Panc1 (cell line): ENCODE results near the gene TTC23. TPM values are rescaled to one million over a fixed set of nuclear protein-coding genes. Genes with fewer than 3 reads are reported as not detected.

ENCODE experiments used
- ATAC-seq: fragments of 200-7000 bp; cut with Tn5 transposase; 2 replicates; pipeline ENCODE4 v1.9.1; 2020; ENCODE audit warnings: mild to moderate bottlenecking, moderate library complexity
- BruUV-seq: library from RNA; stranded (reverse); fragments of 400-500 nt; replicated peaks from 2 replicates; lab custom pipeline; 2021; lab: Mats Ljungman, UMichigan
- CTCF ChIA-PET: fragments of 300-600 bp; sonication (Branson Sonifier 250); formaldehyde crosslinking; loops from one replicate; lab custom pipeline; 2022; ENCODE audit warnings: antibody characterized with exemption; lab: Charles Lee
- POLR2A ChIA-PET: fragments of 300-600 bp; sonication (Branson Sonifier 250); formaldehyde crosslinking; loops from one replicate; lab custom pipeline; 2022; ENCODE audit warnings: antibody characterized with exemption; lab: Charles Lee
- DNase-seq: peaks from one replicate; pipeline ENCODE4 v3.0.0-alpha.2; 2010; ENCODE audit warnings: low read depth, low spot score
- H3K27ac ChIP-seq: 2 replicates; pipeline ENCODE4 v1.5.1; 2011; ENCODE audit warnings: mild to moderate bottlenecking, low read length, inconsistent platforms
- H3K27me3 ChIP-seq: fragments of 200-500 bp; sonication (Bioruptor generic); 2 replicates; pipeline ENCODE4 v1.6.0; 2014; ENCODE audit warnings: low read length, inconsistent platforms; ENCODE audit not compliant: control insufficient read depth, insufficient read depth
- H3K36me3 ChIP-seq: fragments of 200-500 bp; sonication (Bioruptor generic); 2 replicates; pipeline ENCODE4 v1.5.1; 2014; ENCODE audit warnings: inconsistent platforms, mild to moderate bottlenecking, low read length, moderate library complexity; ENCODE audit not compliant: control insufficient read depth, insufficient read depth
- H3K4me1 ChIP-seq: 2 replicates; pipeline ENCODE4 v1.5.1; 2011; ENCODE audit warnings: inconsistent platforms, mild to moderate bottlenecking, low read length, moderate library complexity; ENCODE audit not compliant: control insufficient read depth, insufficient read depth
- H3K4me3 ChIP-seq, 2 experiments: 2 replicates each; pipeline ENCODE4 v1.5.1; 2011 to 2012; ENCODE audit warnings: low read depth in 2 of 2, low read length in 2 of 2, mild to moderate bottlenecking in 2 of 2, inconsistent platforms in 1 of 2, moderate library complexity in 1 of 2
- H3K9me3 ChIP-seq: fragments of 200-500 bp; sonication (Bioruptor generic); 2 replicates; pipeline ENCODE4 v1.5.1; 2014; ENCODE audit warnings: low read depth, mild to moderate bottlenecking, inconsistent platforms, low read length, moderate library complexity; ENCODE audit not compliant: control insufficient read depth, insufficient read depth
- POLR2AphosphoS5 ChIP-seq: IDR thresholded peaks from 2 replicates; pipeline ENCODE4 v1.6.1; 2012; ENCODE audit warnings: mild to moderate bottlenecking, low read depth, low read length, moderate library complexity
- SIN3A ChIP-seq: IDR thresholded peaks from 2 replicates; pipeline ENCODE4 v1.6.1; 2012; ENCODE audit warnings: low read depth, mild to moderate bottlenecking, low read length, moderate library complexity, borderline replicate concordance; ENCODE audit not compliant: insufficient read depth
- TCF7L2 ChIP-seq: IDR thresholded peaks from 2 replicates; pipeline ENCODE4 v1.6.1; 2011; ENCODE audit warnings: mild to moderate bottlenecking, low read depth, low read length, inconsistent platforms
- in situ Hi-C: cut with HindIII; loops from 2 replicates; pipeline ENCODE4 v1.10.0; 2016; ENCODE audit warnings: low sequenced_read_pairs, low pct_unique_long_range_greater_than_20kb
- intact Hi-C: fragments of 100-400 bp; cut with micrococcal nuclease; formaldehyde crosslinking; loops from one replicate; pipeline ENCODE4 v1.10.0; 2022; ENCODE audit not compliant: unreplicated experiment
- total RNA-seq: library from RNA; stranded (reverse); gene quantifications from one replicate; pipeline ENCODE4 v1.2.1, GENCODE V29; 2021; ENCODE audit not compliant: unreplicated experiment
- TF ChIP-seq, protein P1 (sequence below): fragments of 450-650 bp; IDR thresholded peaks from 2 replicates; pipeline ENCODE4 v1.5.1; 2017; ENCODE audit warnings: mild to moderate bottlenecking
- TF ChIP-seq, protein P2 (sequence below), 2 experiments: IDR thresholded peaks; 2 replicates each; pipeline ENCODE4 v1.6.1; 2011 to 2012; ENCODE audit warnings: low read depth in 2 of 2, control low read depth in 1 of 2, low read length in 1 of 2, mild to moderate bottlenecking in 1 of 2, moderate library complexity in 1 of 2; ENCODE audit not compliant: insufficient read depth in 1 of 2

TTC23 gene
- total RNA-seq, 1 experiment from 2014 or later: 21.7 TPM

- no peaks in the 10 kb centered on the region for H3K9me3 ChIP-seq
- CTCF ChIA-PET: no interaction called here
- no peaks in the 10 kb centered on the region for H3K4me1 ChIP-seq
- in situ Hi-C loops: no loop called here
- no peaks in the 10 kb centered on the region for H3K27me3 ChIP-seq
- no TSS peak for BruUV-seq
- no peaks in the 10 kb centered on the region for H3K36me3 ChIP-seq
- TF ChIP-seq, protein P1, sequence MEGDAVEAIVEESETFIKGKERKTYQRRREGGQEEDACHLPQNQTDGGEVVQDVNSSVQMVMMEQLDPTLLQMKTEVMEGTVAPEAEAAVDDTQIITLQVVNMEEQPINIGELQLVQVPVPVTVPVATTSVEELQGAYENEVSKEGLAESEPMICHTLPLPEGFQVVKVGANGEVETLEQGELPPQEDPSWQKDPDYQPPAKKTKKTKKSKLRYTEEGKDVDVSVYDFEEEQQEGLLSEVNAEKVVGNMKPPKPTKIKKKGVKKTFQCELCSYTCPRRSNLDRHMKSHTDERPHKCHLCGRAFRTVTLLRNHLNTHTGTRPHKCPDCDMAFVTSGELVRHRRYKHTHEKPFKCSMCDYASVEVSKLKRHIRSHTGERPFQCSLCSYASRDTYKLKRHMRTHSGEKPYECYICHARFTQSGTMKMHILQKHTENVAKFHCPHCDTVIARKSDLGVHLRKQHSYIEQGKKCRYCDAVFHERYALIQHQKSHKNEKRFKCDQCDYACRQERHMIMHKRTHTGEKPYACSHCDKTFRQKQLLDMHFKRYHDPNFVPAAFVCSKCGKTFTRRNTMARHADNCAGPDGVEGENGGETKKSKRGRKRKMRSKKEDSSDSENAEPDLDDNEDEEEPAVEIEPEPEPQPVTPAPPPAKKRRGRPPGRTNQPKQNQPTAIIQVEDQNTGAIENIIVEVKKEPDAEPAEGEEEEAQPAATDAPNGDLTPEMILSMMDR: no peak
- TF ChIP-seq SIN3A (no peak), POLR2AphosphoS5 (no peak), TCF7L2 (no peak)
- TF ChIP-seq, protein P2, sequence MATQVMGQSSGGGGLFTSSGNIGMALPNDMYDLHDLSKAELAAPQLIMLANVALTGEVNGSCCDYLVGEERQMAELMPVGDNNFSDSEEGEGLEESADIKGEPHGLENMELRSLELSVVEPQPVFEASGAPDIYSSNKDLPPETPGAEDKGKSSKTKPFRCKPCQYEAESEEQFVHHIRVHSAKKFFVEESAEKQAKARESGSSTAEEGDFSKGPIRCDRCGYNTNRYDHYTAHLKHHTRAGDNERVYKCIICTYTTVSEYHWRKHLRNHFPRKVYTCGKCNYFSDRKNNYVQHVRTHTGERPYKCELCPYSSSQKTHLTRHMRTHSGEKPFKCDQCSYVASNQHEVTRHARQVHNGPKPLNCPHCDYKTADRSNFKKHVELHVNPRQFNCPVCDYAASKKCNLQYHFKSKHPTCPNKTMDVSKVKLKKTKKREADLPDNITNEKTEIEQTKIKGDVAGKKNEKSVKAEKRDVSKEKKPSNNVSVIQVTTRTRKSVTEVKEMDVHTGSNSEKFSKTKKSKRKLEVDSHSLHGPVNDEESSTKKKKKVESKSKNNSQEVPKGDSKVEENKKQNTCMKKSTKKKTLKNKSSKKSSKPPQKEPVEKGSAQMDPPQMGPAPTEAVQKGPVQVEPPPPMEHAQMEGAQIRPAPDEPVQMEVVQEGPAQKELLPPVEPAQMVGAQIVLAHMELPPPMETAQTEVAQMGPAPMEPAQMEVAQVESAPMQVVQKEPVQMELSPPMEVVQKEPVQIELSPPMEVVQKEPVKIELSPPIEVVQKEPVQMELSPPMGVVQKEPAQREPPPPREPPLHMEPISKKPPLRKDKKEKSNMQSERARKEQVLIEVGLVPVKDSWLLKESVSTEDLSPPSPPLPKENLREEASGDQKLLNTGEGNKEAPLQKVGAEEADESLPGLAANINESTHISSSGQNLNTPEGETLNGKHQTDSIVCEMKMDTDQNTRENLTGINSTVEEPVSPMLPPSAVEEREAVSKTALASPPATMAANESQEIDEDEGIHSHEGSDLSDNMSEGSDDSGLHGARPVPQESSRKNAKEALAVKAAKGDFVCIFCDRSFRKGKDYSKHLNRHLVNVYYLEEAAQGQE (IDR thresholded peaks at IDR 0.05; ENCODE audit: insufficient read depth in 1 of 2, low read depth in 2 of 2, low read length in 1 of 2): no peak
- DNase-seq (no peak), ATAC-seq (no peak)
- H3K4me3 ChIP-seq: no peak overlapping the region
- intact Hi-C loops: loop anchor here (2.0 kb wide), 1 partner anchor 112 kb away; no protein-coding TSS in a partner anchor
- H3K27ac ChIP-seq: no peak overlapping the region
- POLR2A ChIA-PET: no interaction called here
Measured at GRCh38 chr15:99212406-99212805, 37.0 kb downstream of the TTC23 start.

DNA sequence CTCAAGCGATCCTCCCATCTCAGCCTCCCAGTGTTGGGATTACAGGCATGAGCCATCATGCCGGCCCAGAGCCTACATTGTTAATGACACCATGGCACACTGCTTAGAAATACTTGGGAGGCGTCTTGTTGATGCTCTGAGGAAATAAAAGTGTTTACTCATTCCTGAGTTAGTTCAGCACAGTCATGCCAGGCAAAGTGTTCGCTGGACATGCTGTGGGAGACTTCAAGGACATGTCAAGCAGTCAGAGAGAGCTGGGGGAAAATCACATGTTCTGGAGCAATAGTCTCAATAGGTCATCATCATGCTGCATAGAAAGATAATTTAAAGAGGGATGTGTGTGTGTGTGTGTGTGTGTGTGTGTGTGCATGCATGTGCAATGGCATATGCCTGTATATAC lies 37.5 kb downstream of the TTC23 start:
- ATAC-seq (no peak), DNase-seq (no peak)
- Histone ChIP-seq H3K4me3 (no peak overlapping the region), H3K36me3 (no peaks in the 10 kb centered on the region), H3K4me1 (no peaks in the 10 kb centered on the region), H3K9me3 (no peaks in the 10 kb centered on the region), H3K27ac (no peak overlapping the region), H3K27me3 (no peaks in the 10 kb centered on the region)
- in situ Hi-C loops: no loop called here
- intact Hi-C loops: loop anchor here (2.0 kb wide), 1 partner anchor 111 kb away; no protein-coding TSS in a partner anchor
- CTCF ChIA-PET: no interaction called here
- no TSS peak for BruUV-seq
- TF ChIP-seq SIN3A (no peak), POLR2AphosphoS5 (no peak), TCF7L2 (no peak)
- TF ChIP-seq, protein P1: no peak
- TF ChIP-seq, protein P2 (IDR thresholded peaks at IDR 0.05; ENCODE audit: insufficient read depth in 1 of 2, low read depth in 2 of 2, low read length in 1 of 2): no peak
- POLR2A ChIA-PET: no interaction called here
